Lower lobe of right lung (tissue), 2 donors: ENCODE data around the gene SIGLEC12. TPM values are rescaled to one million over a fixed set of nuclear protein-coding genes. Genes with fewer than 3 reads are reported as not detected.

ENCODE experiments used
- ATAC-seq, 2 donors: fragments of 200-7000 bp; cut with Tn5 transposase; one replicate each; pipeline ENCODE4 v1.9.1; 2020 to 2022; ENCODE audit warnings: mild to moderate bottlenecking in 2 of 2, moderate library complexity in 2 of 2
- DNase-seq: peaks from one replicate; pipeline ENCODE4 v3.0.0-alpha.2; 2020
- H3K27ac ChIP-seq: fragments of 200-600 bp; one replicate; pipeline ENCODE4 v1.8.0; 2022
- H3K27me3 ChIP-seq: fragments of 200-600 bp; one replicate; pipeline ENCODE4 v1.8.0; 2022; ENCODE audit warnings: low read depth
- H3K36me3 ChIP-seq: fragments of 200-600 bp; one replicate; pipeline ENCODE4 v1.8.0; 2022; ENCODE audit warnings: mild to moderate bottlenecking
- H3K4me1 ChIP-seq: fragments of 200-600 bp; one replicate; pipeline ENCODE4 v1.8.0; 2022
- H3K4me3 ChIP-seq: fragments of 200-600 bp; one replicate; pipeline ENCODE4 v1.8.0; 2022; ENCODE audit warnings: mild to moderate bottlenecking
- H3K9me3 ChIP-seq: fragments of 200-600 bp; one replicate; pipeline ENCODE4 v1.8.0; 2022
- intact Hi-C: fragments of 100-400 bp; cut with DNase I; formaldehyde crosslinking; loops from one replicate; pipeline ENCODE4 v1.11.0; 2022
- total RNA-seq: library from RNA; stranded (reverse); fragmentation: NEBNext Ultra II Directional; extraction: Animal tissue kit (Norgen Biotek cat#: 25700); gene quantifications from one replicate; pipeline ENCODE4 v1.2.1, GENCODE V29; 2021
- TF ChIP-seq, protein P1 (sequence below): fragments of 200-600 bp; IDR thresholded peaks from one replicate; pipeline ENCODE4 v1.8.0; 2022; ENCODE audit warnings: antibody characterized with exemption, mild to moderate bottlenecking
- donor health status: DM: no; HTN: yes; CAD: no; lungs with severe emphysema.

The SIGLEC12 gene
- total RNA-seq, 1 donor from 2014 or later = 5.9 TPM

DNA sequence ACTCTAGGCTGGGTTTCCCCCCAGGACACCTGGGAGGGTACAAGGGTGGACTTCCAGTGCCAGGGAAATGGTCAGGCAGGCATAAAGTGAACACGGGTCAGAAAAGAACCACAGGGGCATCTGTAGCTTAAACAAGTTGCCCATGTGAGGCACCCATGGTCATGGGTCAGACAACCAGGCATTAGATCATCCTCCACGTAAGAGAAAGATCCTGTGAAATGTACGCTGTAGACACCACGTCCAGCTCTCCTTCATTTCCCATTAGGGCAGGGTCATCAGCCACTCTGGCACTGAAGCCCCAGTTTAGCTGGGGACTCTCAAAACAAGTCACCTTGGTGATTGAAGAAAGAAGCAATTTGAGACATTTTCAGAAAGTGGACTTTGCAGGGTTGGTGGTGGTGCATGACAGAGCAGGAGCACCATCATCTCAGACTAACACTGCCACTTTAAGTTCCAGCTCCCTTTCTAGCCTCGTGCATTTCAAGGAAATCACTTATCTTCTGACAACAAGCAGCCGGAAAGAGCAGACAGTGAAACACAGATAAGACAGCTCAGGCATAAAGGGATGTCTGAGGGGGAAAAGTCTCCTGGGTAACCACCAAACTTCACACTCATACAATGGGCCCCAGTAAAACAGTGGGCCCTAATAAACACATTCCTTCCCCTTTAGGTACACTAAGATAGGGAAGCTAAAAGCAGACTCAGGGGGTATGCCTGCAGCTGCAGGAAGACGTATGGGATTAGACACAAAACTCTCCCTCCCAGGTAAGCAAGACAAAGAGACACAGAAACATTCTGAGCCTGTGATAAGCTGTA lies 46.0 kb upstream of the SIGLEC12 start:
- TF ChIP-seq, protein P1, sequence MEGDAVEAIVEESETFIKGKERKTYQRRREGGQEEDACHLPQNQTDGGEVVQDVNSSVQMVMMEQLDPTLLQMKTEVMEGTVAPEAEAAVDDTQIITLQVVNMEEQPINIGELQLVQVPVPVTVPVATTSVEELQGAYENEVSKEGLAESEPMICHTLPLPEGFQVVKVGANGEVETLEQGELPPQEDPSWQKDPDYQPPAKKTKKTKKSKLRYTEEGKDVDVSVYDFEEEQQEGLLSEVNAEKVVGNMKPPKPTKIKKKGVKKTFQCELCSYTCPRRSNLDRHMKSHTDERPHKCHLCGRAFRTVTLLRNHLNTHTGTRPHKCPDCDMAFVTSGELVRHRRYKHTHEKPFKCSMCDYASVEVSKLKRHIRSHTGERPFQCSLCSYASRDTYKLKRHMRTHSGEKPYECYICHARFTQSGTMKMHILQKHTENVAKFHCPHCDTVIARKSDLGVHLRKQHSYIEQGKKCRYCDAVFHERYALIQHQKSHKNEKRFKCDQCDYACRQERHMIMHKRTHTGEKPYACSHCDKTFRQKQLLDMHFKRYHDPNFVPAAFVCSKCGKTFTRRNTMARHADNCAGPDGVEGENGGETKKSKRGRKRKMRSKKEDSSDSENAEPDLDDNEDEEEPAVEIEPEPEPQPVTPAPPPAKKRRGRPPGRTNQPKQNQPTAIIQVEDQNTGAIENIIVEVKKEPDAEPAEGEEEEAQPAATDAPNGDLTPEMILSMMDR = no peak
- no peak overlapping the region for H3K27ac ChIP-seq
- intact Hi-C loops = no loop called here
- H3K27me3 ChIP-seq = peaks cover 26% of the 10 kb centered on the region
- H3K9me3 ChIP-seq = no peaks in the 10 kb centered on the region
- no peaks in the 10 kb centered on the region for H3K4me1 ChIP-seq
- no peak overlapping the region for H3K4me3 ChIP-seq
- no peaks in the 10 kb centered on the region for H3K36me3 ChIP-seq
- ATAC-seq (no peak), DNase-seq (no peak)

DNA sequence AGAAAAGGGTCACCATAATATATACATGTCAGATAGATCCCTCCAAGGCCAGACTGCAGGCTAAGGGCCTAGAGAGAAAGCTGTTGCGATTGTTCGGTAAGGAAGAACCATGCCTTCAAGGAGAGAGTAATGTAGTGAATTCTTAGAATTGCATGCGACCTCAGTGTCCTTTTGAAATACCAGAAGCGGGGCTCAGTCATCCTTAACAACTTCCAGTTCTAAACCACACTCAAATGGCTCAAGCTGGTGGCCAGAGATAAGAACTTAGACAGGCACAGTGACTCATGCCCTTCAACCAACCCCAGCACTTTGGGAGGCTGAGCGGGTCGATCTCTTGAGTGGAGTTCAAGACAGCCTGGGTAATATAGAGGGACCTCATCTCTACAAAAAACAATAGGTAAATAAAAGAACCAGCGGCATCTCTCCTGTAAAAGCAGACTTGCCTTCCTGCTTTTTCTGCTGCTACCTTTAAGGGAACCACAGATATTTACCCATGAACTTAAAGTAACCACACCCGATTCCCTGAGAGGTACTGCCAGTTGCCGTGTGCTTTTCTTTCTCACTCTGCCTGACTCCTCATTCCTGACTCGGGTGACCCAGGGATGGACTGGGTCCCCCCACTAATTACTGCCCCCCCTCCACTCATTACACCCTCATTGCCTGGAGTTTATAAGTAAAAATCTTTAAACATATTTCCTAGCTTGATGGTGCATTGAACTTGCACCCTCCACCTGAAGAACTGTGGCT lies 45.2 kb upstream of the SIGLEC12 start:
- H3K4me3 ChIP-seq = no peak overlapping the region
- no peaks in the 10 kb centered on the region for H3K4me1 ChIP-seq
- no peaks in the 10 kb centered on the region for H3K36me3 ChIP-seq
- TF ChIP-seq, protein P1 = no peak
- H3K27me3 ChIP-seq = peaks cover 26% of the 10 kb centered on the region
- peak in 1 of 2 donors; percentile 38 for ATAC-seq
- intact Hi-C loops = no loop called here
- no peak for DNase-seq
- no peaks in the 10 kb centered on the region for H3K9me3 ChIP-seq
- no peak overlapping the region for H3K27ac ChIP-seq

DNA sequence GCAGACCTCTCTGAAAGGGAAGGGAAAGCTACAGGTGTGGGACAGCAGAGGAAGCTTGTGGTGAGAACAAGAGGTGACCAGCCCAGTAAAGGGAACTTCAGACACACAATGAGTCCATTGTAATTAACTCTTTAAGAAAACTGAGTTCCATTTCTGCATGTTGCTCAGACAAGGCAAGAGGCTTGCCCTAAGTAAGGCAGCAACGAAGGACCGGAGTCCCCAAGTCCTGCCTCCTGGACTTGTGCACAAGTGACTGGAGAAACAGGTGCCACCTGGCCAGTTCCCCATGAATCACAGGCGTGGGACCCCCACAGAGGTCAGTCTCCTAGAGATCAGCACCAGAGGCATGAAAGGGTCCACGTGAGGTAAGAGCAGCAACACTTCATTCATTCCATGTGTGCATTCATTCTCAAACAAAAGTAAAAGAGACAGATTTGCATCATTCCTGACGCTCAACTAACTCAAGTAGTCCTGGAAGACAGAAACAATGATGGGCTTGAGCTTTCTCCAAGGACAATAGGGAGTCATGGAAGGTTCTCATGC lies 44.6 kb upstream of the SIGLEC12 start:
- ATAC-seq = no peak
- Histone ChIP-seq H3K9me3 (no peaks in the 10 kb centered on the region), H3K27me3 (peaks cover 26% of the 10 kb centered on the region), H3K4me3 (no peak overlapping the region), H3K27ac (no peak overlapping the region), H3K4me1 (no peaks in the 10 kb centered on the region), H3K36me3 (no peaks in the 10 kb centered on the region)
- DNase-seq = no peak
- intact Hi-C loops = no loop called here
- TF ChIP-seq, protein P1 = no peak

DNA sequence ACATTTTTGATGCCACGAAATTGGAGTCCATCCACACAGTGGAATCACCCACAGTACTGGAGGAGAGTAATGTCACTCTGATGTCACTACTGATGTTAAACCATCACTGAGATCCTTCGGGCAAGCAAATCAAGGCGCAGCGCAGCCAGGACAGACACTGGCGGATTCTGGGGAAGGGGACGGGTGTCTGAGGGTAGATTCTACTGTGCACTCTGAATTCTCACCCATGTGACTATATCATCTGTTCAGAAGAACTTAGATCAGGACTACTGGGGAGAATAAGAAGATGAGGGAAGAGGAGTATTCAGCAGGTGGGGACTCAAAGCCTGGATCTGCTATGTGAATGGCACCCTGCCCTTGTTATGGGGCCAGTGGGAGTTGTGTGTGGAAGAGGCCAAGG lies 42.4 kb upstream of the SIGLEC12 start:
- H3K27ac ChIP-seq = no peak overlapping the region
- no peaks in the 10 kb centered on the region for H3K4me1 ChIP-seq
- H3K4me3 ChIP-seq = no peak overlapping the region
- ATAC-seq (no peak), DNase-seq (no peak)
- H3K9me3 ChIP-seq = no peaks in the 10 kb centered on the region
- intact Hi-C loops = no loop called here
- peaks cover 34% of the 10 kb centered on the region for H3K27me3 ChIP-seq
- TF ChIP-seq, protein P1 = no peak
- no peaks in the 10 kb centered on the region for H3K36me3 ChIP-seq

DNA sequence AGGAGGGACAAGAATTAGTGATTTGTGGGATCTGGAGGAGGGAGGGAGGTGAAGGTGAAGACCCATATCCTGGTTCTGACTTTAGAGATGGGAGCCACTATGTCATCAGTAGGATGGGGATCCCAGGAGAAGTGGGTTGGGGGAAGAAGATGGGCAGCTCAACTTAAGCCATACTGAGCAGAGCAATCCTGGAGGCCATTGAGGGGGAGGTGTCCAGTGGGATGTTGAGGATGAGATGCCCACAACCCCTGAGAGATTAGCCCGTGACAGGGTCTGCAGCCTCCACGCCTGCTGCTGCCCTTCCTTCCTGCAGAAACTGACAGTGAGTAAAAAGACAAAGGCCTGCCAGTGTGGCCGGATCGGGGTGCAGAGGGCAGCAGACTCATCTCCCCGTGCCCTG lies 41.1 kb upstream of the SIGLEC12 start:
- Histone ChIP-seq H3K27me3 (peaks cover 40% of the 10 kb centered on the region), H3K4me1 (no peaks in the 10 kb centered on the region), H3K4me3 (no peak overlapping the region), H3K36me3 (no peaks in the 10 kb centered on the region), H3K9me3 (no peaks in the 10 kb centered on the region), H3K27ac (no peak overlapping the region)
- TF ChIP-seq, protein P1 = no peak
- DNase-seq = no peak
- no peak for ATAC-seq
- intact Hi-C loops = no loop called here
